Hepatocyte (in vitro differentiated cells): Measurements from ENCODE around the gene LGR5. TPM values are rescaled to one million over a fixed set of nuclear protein-coding genes. Genes with fewer than 3 reads are reported as not detected.

Source experiments
- DNase-seq: peaks from one replicate; pipeline ENCODE4 v3.0.0-alpha.2; 2016; ENCODE audit warnings: low spot score
- H2AFZ ChIP-seq: fragments of 200-600 bp; sonication (generic); 2 replicates; pipeline ENCODE4 v1.6.0; 2016; ENCODE audit warnings: antibody characterized with exemption, mild to moderate bottlenecking
- H3K27ac ChIP-seq: fragments of 200-600 bp; sonication (generic); 2 replicates; pipeline ENCODE4 v1.5.1; 2016; ENCODE audit warnings: mild to moderate bottlenecking
- H3K27me3 ChIP-seq: fragments of 200-600 bp; sonication (generic); 2 replicates; pipeline ENCODE4 v1.6.1; 2016
- H3K36me3 ChIP-seq: fragments of 200-600 bp; sonication (generic); replicated peaks from 2 replicates; pipeline ENCODE4 v1.5.1; 2016; ENCODE audit warnings: low read depth; ENCODE audit not compliant: insufficient read depth
- H3K4me1 ChIP-seq: fragments of 200-600 bp; sonication (generic); 2 replicates; pipeline ENCODE4 v1.5.1; 2016; ENCODE audit warnings: mild to moderate bottlenecking, moderate library complexity; ENCODE audit not compliant: insufficient read depth
- H3K4me2 ChIP-seq: fragments of 200-600 bp; sonication (generic); 2 replicates; pipeline ENCODE4 v1.6.0; 2016
- H3K4me3 ChIP-seq: fragments of 200-600 bp; sonication (generic); 2 replicates; pipeline ENCODE4 v1.5.1; 2016; ENCODE audit warnings: mild to moderate bottlenecking
- H3K79me2 ChIP-seq: fragments of 200-600 bp; sonication (generic); 2 replicates; pipeline ENCODE4 v1.6.0; 2017; ENCODE audit warnings: mild to moderate bottlenecking
- H3K9me2 ChIP-seq: fragments of 200-600 bp; sonication (generic); replicated peaks from 2 replicates; pipeline ENCODE4 v1.6.0; 2017; ENCODE audit warnings: mild to moderate bottlenecking; ENCODE audit not compliant: insufficient read depth
- H3K9me3 ChIP-seq: fragments of 200-600 bp; sonication (generic); 2 replicates; pipeline ENCODE4 v1.5.1; 2016; ENCODE audit warnings: low read depth, mild to moderate bottlenecking
- H4K20me1 ChIP-seq: fragments of 200-600 bp; sonication (generic); 2 replicates; pipeline ENCODE4 v1.6.0; 2016; ENCODE audit warnings: mild to moderate bottlenecking; ENCODE audit not compliant: insufficient read depth, poor library complexity, severe bottlenecking
- CTCF ChIP-seq: fragments of 200-600 bp; sonication (generic); IDR thresholded peaks from 2 replicates; pipeline ENCODE4 v1.5.1; 2016; ENCODE audit warnings: antibody characterized with exemption, mild to moderate bottlenecking; ENCODE audit not compliant: poor library complexity
- EZH2 ChIP-seq: fragments of 200-600 bp; sonication (generic); IDR thresholded peaks from 2 replicates; pipeline ENCODE4 v1.6.1; 2016; ENCODE audit warnings: antibody characterized with exemption, mild to moderate bottlenecking, borderline replicate concordance
- EZH2phosphoT487 ChIP-seq: fragments of 200-600 bp; sonication (generic); IDR thresholded peaks from one replicate; pipeline ENCODE4 v1.6.1; 2018; ENCODE audit warnings: antibody characterized with exemption, mild to moderate bottlenecking, low read depth, moderate library complexity; ENCODE audit not compliant: unreplicated experiment, severe bottlenecking
- WGBS: methylation state at CpG from one replicate; pipeline ENCODE4 v1.1.6; 2016; ENCODE audit warnings: low lambda C conversion rate; ENCODE audit errors: missing lambda C conversion rate; 5-methylcytosine and 5-hydroxymethylcytosine counted together
- polyA plus RNA-seq: library from polyadenylated mRNA; unstranded; fragments of >200 nt; fragmentation: Nextera tagmentation; extraction: Ambion mirVana; gene quantifications from 2 replicates; pipeline ENCODE4 v1.2.1, GENCODE V29; 2016
- total RNA-seq: library from RNA; depleted of rRNA; stranded (reverse); fragments of >200 nt; gene quantifications from 2 replicates; pipeline ENCODE4 v1.2.3, GENCODE V29; 2014

Gene LGR5
- total and polyA plus RNA-seq, 2 experiments from 2014 or later, result 4.4 to 5.7 TPM

GRCh38 chr12:71448150-71448581 lies 8.6 kb downstream of the LGR5 start:
- TF ChIP-seq EZH2, result no peak
- TF ChIP-seq EZH2phosphoT487, result no peak
- no peak for TF ChIP-seq CTCF
- Histone ChIP-seq H3K27ac (no peak overlapping the region), H3K9me3 (no peaks in the 10 kb centered on the region), H3K36me3 (no peaks in the 10 kb centered on the region), H3K4me1 (no peaks in the 10 kb centered on the region), H3K79me2 (no peaks in the 10 kb centered on the region), H2AFZ (no peak overlapping the region), H3K27me3 (no peaks in the 10 kb centered on the region), H3K4me3 (no peak overlapping the region), H3K4me2 (no peak overlapping the region), H3K9me2 (no peaks in the 10 kb centered on the region), H4K20me1 (no peaks in the 10 kb centered on the region)
- DNase-seq, result no peak
- WGBS, result 88% methylated on average over 3 of the region's 3 CpGs

GRCh38 chr12:71449373-71450070 lies 9.9 kb downstream of the LGR5 start:
- Histone ChIP-seq H2AFZ (no peak overlapping the region), H3K4me2 (no peak overlapping the region), H4K20me1 (no peaks in the 10 kb centered on the region), H3K4me3 (no peak overlapping the region), H3K27me3 (no peaks in the 10 kb centered on the region), H3K4me1 (no peaks in the 10 kb centered on the region), H3K9me2 (no peaks in the 10 kb centered on the region), H3K9me3 (no peaks in the 10 kb centered on the region), H3K79me2 (no peaks in the 10 kb centered on the region), H3K36me3 (no peaks in the 10 kb centered on the region), H3K27ac (no peak overlapping the region)
- 81% methylated on average over 3 of the region's 3 CpGs for WGBS
- no peak for DNase-seq
- TF ChIP-seq EZH2 (no peak), EZH2phosphoT487 (no peak), CTCF (no peak)

- 73% methylated on average over 1 of the region's 1 CpG for WGBS
- Histone ChIP-seq H3K4me2 (no peak overlapping the region), H2AFZ (no peak overlapping the region), H3K9me3 (no peaks in the 10 kb centered on the region), H3K4me1 (no peaks in the 10 kb centered on the region), H3K27ac (no peak overlapping the region), H4K20me1 (no peaks in the 10 kb centered on the region), H3K27me3 (no peaks in the 10 kb centered on the region), H3K79me2 (no peaks in the 10 kb centered on the region), H3K9me2 (no peaks in the 10 kb centered on the region), H3K36me3 (no peaks in the 10 kb centered on the region), H3K4me3 (no peak overlapping the region)
- no peak for DNase-seq
- TF ChIP-seq CTCF (no peak), EZH2 (no peak), EZH2phosphoT487 (no peak)
Measured at GRCh38 chr12:71452006-71452405, 12.4 kb downstream of the LGR5 start.
